Stimulated activated CD4-positive, alpha-beta T cell treated with anti-CD3 and anti-CD28 coated beads, Interleukin-1b, Interleukin-23, amount 100 ng/mL, for 4 hours (primary cell): ENCODE data around the gene POLRMT.
A peak's percentile ranks its signal among the peaks of the same experiment; 100 is the strongest.
"Not testable (repeated sequence)": the region's sequence is repeated elsewhere in the genome, so short reads cannot be mapped to it uniquely, and the experiment has no call there.

Source experiments
- DNase-seq, 2 donors: peaks; one replicate each; pipeline ENCODE4 v3.0.0-alpha.2; 2020; ENCODE audit warnings: low read depth in 2 of 2

POLRMT gene

GRCh38 chr19:633068-633785, at the start of gene POLRMT:
POLRMT (minus strand) TSS chr19:633537; CDS start chr19:633512, 25 bp downstream.
- DNase-seq: peak; percentile 87 to 92

GRCh38 chr19:682678-683320, 49.5 kb upstream of the POLRMT start:
- DNase-seq: no peak

GRCh38 chr19:681029-682019, 48.0 kb upstream of the POLRMT start:
- peak in 1 of 2 donors; percentile 92 for DNase-seq

- DNase-seq: peak; percentile 100
Observed at GRCh38 chr19:680287-681028, 47.1 kb upstream of the POLRMT start.

DNA sequence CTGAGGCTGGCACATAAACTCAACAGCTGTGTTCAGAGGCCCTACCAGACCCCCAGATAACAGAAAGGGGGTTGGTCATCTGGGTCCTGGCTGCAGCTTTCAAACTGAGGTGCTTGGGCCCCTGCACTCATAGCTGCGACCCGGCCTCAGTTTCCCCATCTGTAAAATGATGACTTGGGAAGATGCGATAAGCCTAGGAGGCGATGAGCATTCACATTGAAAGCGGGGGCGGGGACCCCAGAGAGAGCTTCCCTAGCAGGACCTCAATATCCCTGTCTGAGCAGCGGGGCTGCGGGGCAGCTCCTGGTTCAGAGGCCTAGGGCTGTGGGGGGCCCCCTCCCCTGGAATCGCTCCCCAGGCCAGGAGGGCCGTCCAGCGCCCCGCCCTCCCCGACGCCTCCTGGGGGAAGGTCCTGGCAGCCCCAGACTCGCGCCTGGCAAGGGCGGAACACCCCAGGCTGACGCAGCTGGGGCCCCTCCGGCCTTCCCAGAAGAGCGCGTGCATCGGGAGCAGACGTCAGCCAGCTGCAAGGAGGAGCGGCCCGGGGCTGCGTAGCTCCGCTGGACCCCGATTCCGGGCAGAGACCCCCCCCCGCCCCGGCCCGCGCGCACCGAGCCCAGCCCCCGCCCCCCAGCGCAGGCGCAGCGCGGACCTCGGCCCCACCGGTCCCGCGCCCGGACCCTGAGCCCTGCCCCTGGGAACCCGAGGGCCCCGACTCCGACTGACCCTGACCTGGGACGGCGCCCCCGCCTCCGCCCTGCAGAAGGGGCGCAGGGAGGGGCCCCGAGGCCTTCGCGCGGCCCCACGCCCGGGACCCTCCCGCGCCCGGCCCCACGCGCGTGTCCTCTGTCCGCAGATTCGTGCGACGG, 46.3 kb upstream of the POLRMT start:
- no peak for DNase-seq

DNA sequence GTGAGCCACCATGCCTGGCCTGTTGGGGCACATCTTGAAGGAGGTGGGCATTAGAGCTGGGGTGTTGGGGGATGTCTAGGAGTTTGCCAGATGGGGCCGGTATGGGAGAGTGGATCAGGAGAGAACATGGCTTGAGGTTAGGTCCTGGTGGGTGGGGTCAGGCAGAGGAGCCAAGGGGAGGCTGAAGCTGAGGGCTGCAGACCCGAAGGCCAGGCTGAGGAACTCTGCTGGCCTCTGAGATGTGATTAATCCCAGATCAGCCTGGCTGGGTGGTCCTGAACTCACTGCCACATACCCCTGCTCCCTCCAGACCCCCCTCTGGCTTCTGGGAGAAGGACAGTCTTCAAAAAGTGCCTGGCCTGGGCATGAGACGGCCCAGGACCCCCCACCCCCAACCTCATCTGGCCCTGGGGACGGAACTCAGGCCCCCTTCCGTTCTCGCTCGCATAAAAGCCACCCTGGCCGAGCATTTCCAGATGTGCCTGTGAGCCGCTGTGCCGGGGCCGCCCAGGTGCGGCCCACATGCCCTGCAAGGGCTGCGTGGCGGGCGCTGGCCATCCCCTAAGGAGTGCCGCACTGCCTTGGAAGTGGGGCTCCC, 45.6 kb upstream of the POLRMT start:
- DNase-seq: no peak

GRCh38 chr19:677601-678436, 44.5 kb upstream of the POLRMT start:
- no peak for DNase-seq

DNA sequence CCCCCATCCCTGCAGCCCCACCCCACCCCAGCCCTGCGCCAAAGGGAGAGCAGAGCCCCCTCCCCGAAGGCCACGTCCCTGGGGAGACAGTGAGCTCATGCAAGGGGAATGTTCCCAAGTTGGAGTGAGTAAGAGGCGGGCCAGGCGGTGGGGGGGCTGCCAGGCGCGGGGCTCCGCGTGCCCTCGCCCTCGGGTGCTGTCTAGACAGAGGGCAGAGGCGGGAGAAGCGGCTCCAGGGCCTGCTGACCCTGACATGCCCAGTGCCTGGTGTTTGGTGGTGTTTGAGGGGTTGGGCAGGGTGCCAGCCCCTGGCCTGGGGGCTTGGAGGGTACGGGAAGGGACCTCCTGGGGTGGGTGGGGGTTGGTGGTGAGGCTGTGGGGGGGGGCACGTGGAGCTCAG, 43.9 kb upstream of the POLRMT start:
- no peak for DNase-seq

DNA sequence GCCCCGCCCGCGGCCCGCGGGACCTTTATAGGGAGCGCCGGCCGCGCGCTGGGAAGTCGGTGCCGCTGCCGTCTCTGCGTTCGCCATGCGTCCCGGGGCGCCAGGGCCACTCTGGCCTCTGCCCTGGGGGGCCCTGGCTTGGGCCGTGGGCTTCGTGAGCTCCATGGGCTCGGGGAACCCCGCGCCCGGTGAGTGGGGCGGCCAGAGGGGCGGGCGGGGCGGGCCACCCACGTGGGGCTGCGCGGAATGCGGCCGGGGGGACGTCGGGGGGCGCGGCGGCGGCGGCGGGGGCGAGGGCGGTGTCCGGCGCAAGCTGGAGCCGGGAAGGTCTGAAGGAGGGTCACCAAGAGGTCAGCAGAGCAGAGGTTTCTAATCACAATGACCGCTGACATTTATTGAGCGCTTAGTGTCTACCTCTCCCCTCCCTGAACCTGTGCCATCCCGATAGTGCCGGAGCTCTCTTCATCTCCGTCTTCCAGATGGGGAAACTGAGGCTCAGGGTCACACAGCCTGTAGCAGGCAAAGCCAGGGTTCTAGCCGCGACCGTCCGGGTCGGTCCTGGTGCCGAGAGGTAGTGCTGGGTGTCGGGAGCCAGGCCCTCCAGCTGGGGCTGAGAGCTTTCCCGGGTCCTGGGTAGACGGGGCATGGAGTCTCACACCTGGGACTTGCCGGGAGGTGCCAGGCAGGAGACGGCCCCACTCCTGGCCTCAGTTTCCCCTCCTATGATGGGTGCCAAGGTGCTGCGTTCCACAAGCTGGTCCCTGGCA, 43.2 kb upstream of the POLRMT start, which contains the start of gene FSTL3:
TSS of gene FSTL3 (plus strand) at position 54 of the 767 bp plus-strand sequence. CDS start at position 86, 32 bp downstream.
- DNase-seq: no peak

DNA sequence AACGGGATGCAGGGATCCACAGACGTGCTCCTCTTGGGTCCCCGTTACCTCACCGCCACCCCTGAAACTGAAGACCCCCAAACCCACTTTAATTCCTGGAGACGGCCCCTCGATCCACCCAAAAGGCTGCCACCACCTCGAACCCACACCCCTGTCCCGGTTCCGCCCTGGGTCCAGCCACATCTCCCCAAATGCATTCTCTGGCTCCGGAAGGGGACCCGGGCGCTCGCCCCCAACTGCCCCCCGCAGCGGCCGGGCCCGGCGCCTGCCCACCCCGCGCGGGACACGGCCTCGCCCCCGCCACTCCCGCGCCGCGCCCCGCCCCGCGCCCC, 42.6 kb upstream of the POLRMT start:
- no peak for DNase-seq

DNA sequence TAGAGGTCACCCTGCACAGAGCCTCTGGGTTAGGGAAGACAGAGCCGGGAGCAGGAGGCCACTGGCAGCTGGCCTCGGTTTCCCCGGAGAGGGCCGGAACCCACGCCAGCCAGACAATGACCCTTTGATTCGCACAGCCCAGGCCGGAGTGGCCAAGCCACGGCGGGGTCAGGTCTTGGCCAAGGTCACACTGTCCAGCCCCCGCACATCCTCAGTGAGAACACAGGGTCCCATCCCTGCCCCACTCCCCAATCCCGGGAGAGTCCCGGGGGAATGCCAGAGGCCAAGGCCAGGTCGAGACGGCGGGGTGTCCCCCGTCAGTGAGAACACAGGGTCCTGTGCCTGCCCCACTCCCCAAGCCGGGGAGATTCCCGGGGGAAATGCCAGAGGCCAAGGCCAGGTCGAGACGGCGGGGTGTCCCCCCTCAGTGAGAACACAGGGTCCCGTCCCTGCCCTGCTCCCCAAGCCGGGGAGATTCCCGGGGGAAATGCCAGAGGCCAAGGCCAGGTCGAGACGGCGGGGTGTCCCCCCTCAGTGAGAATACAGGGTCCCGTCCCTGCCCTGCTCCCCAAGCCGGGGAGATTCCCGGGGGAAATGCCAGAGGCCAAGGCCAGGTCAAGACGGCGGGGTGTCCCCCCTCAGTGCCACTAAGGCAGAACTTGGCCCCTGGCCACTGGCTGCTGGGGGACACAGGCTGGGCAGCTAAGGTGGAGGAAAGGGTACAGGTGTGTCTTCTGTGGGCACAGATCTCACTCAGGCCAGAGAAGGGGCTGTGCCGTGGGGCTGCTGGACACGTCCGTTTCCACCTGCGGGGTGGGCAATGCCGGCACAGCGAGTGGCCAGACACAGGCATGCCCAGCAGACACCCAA, 41.2 kb upstream of the POLRMT start:
- no peak for DNase-seq

GRCh38 chr19:670609-671075, 37.3 kb upstream of the POLRMT start:
- no peak for DNase-seq

GRCh38 chr19:668675-669434, 35.5 kb upstream of the POLRMT start:
- not testable (repeated sequence) for DNase-seq

DNA sequence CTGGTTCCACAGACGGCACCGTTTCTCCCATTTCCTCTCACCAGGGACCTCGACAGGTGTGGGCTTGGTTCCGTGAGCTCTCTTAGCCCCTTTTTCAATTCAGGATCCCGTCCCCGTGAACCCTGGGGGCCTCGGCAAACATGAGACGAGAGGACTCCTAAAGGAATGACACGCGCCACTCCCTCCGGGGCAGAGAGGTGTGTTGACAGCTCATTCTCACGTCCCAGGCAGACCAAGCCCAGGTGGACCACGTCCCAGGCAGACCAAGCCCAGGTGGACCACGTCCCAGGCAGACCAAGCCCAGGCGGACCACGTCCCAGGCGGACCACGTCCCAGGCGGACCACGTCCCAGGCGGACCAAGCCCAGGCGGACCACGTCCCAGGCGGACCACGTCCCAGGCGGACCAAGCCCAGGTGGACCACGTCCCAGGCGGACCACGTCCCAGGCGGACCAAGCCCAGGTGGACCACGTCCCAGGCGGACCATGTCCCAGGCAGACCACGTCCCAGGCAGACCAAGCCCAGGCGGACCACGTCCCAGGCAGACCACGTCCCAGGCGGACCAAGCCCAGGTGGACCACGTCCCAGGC, 33.7 kb upstream of the POLRMT start:
- not testable (repeated sequence) for DNase-seq

GRCh38 chr19:664913-665443, 31.6 kb upstream of the POLRMT start:
- DNase-seq: peak; percentile 81

DNA sequence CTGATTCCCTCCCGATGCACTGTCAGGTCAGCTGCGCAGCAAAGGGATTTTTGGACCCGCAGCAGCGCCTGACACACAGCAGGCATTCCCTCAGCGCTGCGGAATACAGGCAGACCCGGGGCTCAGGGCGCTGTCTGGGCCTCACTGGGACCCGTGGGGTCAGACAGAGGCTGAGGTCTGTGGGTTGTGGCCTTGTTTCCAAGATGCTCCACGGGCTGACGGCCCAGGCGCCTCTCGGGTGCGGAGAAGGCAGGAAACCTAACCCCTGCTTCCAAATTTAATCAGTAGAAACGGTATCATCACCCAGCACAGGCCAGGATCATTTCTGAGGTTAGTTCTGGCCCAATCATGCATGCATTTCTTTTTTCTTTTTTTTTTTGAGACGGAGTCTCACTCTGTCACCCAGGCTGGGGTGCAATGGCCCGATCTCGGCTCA, 30.4 kb upstream of the POLRMT start:
- DNase-seq: no peak
